Activated CD8-positive, alpha-beta memory T cell treated with anti-CD3 and anti-CD28 coated beads for 1 hour (primary cell): Measurements from ENCODE around the gene ARHGEF10L.
"Not testable (repeated sequence)": the region's sequence is repeated elsewhere in the genome, so short reads cannot be mapped to it uniquely, and the experiment has no call there.

Experiments
- DNase-seq, 2 donors: peaks; one replicate each; pipeline ENCODE4 v3.0.0-alpha.2; 2020; ENCODE audit warnings: low read depth in 1 of 2; ENCODE audit errors: extremely low read depth in 1 of 2

The ARHGEF10L gene

GRCh38 chr1:17609529-17609928, 70.0 kb downstream of the ARHGEF10L start:
- DNase-seq: no peak

- no peak for DNase-seq
Observed at GRCh38 chr1:17610085-17610484, 70.6 kb downstream of the ARHGEF10L start.

DNA sequence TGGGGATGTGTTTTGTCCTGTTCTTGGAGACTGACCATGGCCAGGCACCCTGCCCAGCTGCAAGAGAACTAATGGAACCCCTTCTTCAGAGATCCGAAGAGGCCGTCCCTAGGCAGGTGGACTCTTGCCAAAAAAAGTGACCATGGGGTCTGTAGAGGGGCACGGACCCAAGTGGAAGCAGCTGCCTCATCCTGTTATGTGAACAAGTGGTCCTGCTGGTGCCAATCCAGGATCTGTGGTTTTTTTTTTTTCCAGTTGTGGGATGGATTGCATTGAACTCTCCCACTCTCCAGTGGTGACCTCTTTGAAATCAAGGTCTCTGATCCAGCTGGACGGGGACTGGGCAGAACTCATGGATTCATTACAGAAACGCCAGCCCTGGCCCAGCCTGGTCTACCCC, 71.2 kb downstream of the ARHGEF10L start:
- DNase-seq: no peak

GRCh38 chr1:17611991-17612390, 72.5 kb downstream of the ARHGEF10L start:
- DNase-seq: no peak

- no peak for DNase-seq
Observed at GRCh38 chr1:17612831-17613230, 73.3 kb downstream of the ARHGEF10L start.

GRCh38 chr1:17614586-17614985, 75.1 kb downstream of the ARHGEF10L start:
- DNase-seq: no peak

DNA sequence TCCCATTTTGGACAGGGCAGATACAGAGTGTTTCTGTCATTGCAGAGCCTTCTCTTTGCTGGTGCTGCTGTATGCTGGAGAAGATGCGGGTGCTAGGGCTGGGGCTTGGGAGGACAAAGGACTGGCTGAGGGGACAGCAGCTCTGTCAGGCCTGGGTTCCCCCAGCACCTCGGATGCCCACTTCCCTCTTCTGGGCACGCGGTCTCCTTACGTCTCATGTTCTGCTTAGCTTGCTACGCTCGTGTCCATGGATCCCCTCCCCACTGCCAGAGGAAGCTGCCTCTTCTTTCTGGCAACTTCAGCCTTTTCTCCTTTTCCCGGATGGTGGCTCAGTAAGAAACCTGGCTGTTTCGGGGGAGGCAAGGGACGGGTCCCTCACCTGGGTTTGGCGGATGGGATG, 75.7 kb downstream of the ARHGEF10L start:
- no peak for DNase-seq

DNA sequence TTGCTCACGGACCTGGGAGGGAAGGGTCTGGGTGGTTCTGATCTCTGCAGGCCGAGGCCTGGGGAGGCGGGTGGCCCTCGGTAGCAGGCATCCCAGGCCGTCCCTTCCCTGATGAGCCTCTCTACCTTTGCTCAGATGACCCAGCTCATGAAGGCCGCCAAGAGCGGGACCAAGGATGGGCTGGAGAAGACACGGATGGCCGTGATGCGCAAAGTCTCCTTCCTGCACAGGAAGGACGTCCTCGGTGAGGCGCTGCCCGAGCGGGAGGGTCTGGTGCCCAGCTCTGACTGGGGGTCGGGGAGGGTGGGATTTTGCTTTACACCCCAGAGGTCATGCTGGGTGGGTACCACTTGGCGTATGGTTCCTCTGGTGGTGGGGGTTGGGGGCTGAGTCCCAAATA, 76.5 kb downstream of the ARHGEF10L start:
- no peak for DNase-seq

- DNase-seq: no peak
Observed at GRCh38 chr1:17616731-17617279, 77.3 kb downstream of the ARHGEF10L start.

DNA sequence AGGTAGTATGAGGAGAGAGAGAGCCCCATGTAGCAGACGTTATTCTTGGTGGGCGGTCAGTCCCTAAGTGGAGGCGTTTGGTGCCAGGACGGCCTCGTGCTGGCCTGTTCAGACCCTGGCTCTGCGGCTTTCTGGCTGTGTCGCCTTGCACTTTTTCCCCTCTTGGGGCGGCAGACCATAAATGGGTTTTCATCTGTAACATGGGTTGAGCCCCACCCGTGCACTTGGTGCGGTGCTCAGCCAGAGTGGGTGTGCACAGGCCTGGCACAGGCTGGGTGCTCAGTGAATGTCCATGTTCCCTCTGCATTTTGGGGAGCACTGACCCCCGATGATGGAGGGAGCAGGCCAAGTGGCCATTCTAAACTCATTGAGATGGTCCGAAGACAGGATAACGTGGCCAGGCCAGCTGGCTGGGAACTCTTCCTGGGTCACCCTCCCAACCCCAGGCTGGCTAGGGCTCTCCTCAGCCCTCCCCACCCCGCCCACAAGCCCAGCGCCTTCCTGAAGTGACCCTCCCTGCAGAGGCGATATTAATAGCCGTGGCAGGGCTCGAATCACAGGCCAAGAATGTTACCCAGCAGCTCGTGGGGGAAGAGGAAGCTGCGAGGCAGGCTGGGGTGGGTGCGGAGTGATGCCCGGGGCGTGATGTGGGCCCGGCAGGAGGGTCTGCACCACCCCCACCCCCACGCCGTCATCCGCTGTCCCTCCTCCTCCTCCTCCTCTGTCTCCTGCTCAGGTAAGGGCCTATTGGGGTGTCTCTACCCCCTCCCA, 78.5 kb downstream of the ARHGEF10L start:
- DNase-seq: no peak

- DNase-seq: no peak
Observed at GRCh38 chr1:17618558-17619247, 79.2 kb downstream of the ARHGEF10L start.

GRCh38 chr1:17620448-17620847, 81.0 kb downstream of the ARHGEF10L start:
- no peak for DNase-seq

DNA sequence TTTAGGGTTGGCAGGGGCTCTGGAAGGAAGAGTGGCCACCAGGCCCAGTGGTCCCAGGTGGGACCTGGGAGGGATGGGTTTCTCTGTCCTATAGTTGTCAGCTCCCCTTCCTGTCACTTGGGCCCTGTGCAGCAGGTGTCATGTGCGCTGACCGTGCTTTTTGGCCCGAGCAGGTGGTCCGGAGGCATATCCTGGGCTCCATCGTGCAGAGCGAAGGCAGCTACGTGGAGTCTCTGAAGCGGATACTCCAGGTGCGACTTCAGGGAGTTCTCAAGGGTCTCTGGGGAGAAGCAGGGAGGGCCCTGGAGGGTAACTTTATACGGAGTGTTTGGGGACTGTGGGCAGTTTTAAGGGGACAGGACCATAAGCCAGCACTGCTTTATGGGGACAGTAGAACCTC, 82.2 kb downstream of the ARHGEF10L start:
- DNase-seq: no peak

DNA sequence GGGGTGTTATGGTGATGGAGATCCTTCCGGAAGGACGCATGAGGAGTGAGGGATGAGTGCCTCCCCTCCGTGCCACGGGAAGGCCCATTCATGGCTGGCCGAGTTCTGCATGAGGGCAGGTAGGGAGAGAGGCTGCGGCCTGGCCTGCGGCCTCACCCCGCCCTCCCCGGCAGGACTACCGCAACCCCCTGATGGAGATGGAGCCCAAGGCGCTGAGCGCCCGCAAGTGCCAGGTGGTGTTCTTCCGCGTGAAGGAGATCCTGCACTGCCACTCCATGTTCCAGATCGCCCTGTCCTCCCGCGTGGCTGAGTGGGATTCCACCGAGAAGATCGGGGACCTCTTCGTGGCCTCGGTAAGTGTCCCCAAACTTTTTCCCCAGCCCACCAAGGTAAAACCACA, 83.3 kb downstream of the ARHGEF10L start:
- DNase-seq: no peak

DNA sequence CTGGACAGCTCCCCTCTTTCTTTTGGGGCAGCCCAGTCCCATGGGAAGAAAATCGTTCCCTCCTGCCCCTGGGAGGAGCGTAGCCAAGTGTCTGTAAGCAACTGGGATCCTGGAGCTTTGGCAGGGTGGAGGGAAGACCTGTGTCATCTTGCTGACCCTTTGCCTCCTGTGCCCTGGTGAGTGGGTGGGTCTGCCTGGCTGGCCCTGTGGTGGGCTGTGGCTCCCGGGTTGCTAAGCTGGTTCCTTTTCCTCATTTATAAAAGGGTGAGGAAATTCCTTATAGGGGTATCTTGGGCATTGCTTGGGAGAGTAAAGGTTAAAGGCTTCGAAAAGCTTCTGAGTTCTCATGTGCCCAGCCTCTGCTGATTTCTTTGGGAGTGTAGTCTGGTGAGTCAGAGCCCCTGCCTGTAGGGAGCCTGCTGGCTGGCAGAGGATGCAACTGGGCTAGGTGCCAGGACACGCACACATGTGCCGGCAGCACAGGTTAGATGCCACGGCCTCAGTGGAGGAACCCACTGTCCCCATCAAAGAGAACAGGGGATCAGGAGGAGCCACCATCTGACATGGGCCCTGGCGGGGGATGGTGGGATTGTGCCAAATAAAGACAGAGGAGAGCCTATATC, 85.2 kb downstream of the ARHGEF10L start:
- DNase-seq: no peak

GRCh38 chr1:17627239-17628052, 87.9 kb downstream of the ARHGEF10L start:
- DNase-seq: no peak

DNA sequence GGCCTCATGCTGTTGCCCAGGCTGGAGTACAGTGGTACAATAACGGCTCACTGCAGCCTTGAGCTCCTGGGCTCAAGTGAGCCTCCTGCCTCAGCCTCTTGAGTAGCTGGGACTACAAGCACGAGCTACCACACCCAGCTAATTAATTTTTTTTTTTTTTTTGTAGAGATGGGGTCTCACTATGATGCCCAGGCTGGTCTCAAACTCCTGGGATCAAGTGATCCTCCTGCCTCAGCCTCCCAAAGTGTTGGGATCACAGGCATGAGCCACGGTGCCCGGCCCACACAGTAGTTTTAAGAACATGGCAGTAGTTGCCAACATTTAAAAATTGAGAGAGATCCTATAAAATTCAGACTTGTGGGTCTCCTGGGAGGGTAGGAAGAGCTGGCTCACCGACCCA, 89.5 kb downstream of the ARHGEF10L start:
- DNase-seq: not testable (repeated sequence)

DNA sequence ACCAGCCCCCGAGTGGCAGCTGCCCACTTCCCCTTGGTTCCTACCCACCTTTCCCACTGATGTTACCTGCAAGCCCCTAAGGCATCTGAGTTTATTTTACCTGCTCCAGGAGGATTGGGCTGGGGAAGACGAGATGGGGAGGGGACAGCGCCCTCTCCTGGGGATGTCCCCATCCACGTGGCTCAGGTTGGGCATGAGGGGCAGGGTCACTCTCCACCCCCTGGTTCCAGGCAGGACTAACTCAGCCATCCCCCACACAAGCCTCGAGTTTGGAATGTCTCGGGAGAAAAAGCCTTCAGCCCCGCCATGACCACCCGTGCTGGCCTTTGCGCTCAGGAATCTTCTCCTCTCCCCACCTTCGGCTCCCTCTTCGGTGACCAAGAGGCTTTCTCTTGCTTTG, 90.0 kb downstream of the ARHGEF10L start:
- no peak for DNase-seq

DNA sequence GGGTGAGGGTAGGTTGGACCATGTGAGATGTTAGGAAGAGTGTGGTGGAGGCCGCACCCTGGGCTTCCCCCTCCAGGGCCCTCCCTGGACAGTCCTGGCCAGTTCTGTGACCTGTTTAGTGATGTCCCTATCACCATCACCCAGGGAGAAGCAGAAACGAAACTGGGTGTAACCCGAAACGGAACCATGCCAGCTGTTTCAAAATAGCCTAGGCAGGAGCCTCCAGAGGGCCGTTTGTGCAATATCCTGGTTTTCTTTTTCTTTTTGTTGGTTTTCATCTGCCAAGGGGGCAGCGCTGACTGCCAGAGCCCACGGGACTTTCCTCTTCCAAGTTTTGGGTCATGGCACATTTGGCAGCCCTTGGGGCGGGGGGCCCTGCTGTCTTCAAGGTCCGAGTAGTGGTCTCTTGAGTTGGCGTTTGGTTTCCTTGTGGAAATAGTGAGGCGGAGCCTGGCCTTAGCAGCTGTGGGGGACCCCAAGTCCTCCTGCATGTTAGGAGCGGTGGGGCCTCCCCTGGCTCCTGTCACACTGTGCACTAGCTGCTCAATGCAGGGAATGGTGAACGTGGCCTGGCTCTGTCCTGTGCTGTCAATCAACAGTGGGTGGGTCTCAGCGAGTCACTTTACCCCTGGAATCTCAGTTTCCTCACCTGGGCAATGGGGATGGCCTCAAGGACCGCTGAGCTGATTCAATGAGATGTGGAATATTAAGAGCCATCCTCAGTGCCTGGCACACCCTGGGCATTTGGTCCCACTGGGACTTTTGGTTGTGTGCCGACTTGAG, 90.7 kb downstream of the ARHGEF10L start:
- no peak for DNase-seq

GRCh38 chr1:17630986-17631385, 91.5 kb downstream of the ARHGEF10L start:
- DNase-seq: no peak
